ENCODE measurements around the gene ZNF391. TPM values are rescaled to one million over a fixed set of nuclear protein-coding genes. Genes with fewer than 3 reads are reported as not detected.

Gene ZNF391
- total RNA-seq, 1 experiment from 2014 or later: 5.0 TPM

- Histone ChIP-seq H3K4me3 (ENCODE audit: low read depth, low read length) (no peak overlapping the region), H3K36me3 (ENCODE audit: control insufficient read depth, insufficient read depth, low read length) (no peaks in the 10 kb centered on the region), H3K27me3 (replicated peaks; ENCODE audit: control insufficient read depth, insufficient read depth, low read length) (no peaks in the 10 kb centered on the region), H3K9me3 (peaks cover 24% of the 10 kb centered on the region), H3K4me1 (no peaks in the 10 kb centered on the region)
- Mint-ChIP-seq H3K36me3 (ENCODE audit: insufficient read depth, unreplicated experiment) (no peaks in the 10 kb centered on the region), H3K4me1 (ENCODE audit: low read depth, unreplicated experiment) (no peaks in the 10 kb centered on the region), H3K27me3 (ENCODE audit: insufficient read depth, unreplicated experiment) (no peaks in the 10 kb centered on the region), H3K27ac (ENCODE audit: unreplicated experiment) (no peak overlapping the region), H3K4me3 (ENCODE audit: unreplicated experiment) (no peak overlapping the region), H3K9me3 (ENCODE audit: unreplicated experiment) (peaks cover 40% of the 10 kb centered on the region)
- no peak for DNase-seq
- no peak for TF ChIP-seq CTCF (IDR thresholded peaks at IDR 0.05; ENCODE audit: insufficient read depth in 1 of 2, low read depth in 1 of 2, low read length in 1 of 2, severe bottlenecking in 1 of 2, unreplicated experiment in 1 of 2)
- ChIA-PET POLR2A (no interaction called here), CTCF (no interaction called here)
- BruUV-seq (replicated peaks): no TSS peak
- intact Hi-C loops (cut with micrococcal nuclease; ENCODE audit: unreplicated experiment): no loop called here
Observed at GRCh38 chr6:27359231-27359630, 29.3 kb upstream of the ZNF391 start.

GRCh38 chr6:27368202-27368601, 20.4 kb upstream of the ZNF391 start:
- no peak overlapping the region for H3K27ac Mint-ChIP-seq (ENCODE audit: unreplicated experiment)
- Histone ChIP-seq H3K36me3 (ENCODE audit: control insufficient read depth, insufficient read depth, low read length) (no peaks in the 10 kb centered on the region), H3K27me3 (replicated peaks; ENCODE audit: control insufficient read depth, insufficient read depth, low read length) (no peaks in the 10 kb centered on the region), H3K9me3 (no peaks in the 10 kb centered on the region; the same call in 1 of the 2 replicates), H3K4me3 (ENCODE audit: low read depth, low read length) (no peak overlapping the region), H3K4me1 (no peaks in the 10 kb centered on the region)
- no TSS peak for BruUV-seq (replicated peaks)
- H3K4me1 Mint-ChIP-seq (ENCODE audit: low read depth, unreplicated experiment): no peaks in the 10 kb centered on the region
- no peaks in the 10 kb centered on the region for H3K27me3 Mint-ChIP-seq (ENCODE audit: insufficient read depth, unreplicated experiment)
- no peak overlapping the region for H3K4me3 Mint-ChIP-seq (ENCODE audit: unreplicated experiment)
- TF ChIP-seq CTCF (IDR thresholded peaks at IDR 0.05; ENCODE audit: insufficient read depth in 1 of 2, low read depth in 1 of 2, low read length in 1 of 2, severe bottlenecking in 1 of 2, unreplicated experiment in 1 of 2): no peak
- POLR2A ChIA-PET: no interaction called here
- peaks cover 21% of the 10 kb centered on the region for H3K9me3 Mint-ChIP-seq (ENCODE audit: unreplicated experiment)
- intact Hi-C loops (cut with micrococcal nuclease; ENCODE audit: unreplicated experiment): no loop called here
- H3K36me3 Mint-ChIP-seq (ENCODE audit: insufficient read depth, unreplicated experiment): no peaks in the 10 kb centered on the region
- CTCF ChIA-PET: no interaction called here
- no peak for DNase-seq

- Mint-ChIP-seq H3K4me3 (ENCODE audit: unreplicated experiment) (no peak overlapping the region), H3K4me1 (ENCODE audit: low read depth, unreplicated experiment) (no peaks in the 10 kb centered on the region), H3K36me3 (ENCODE audit: insufficient read depth, unreplicated experiment) (no peaks in the 10 kb centered on the region), H3K27ac (ENCODE audit: unreplicated experiment) (no peak overlapping the region), H3K27me3 (ENCODE audit: insufficient read depth, unreplicated experiment) (no peaks in the 10 kb centered on the region), H3K9me3 (ENCODE audit: unreplicated experiment) (peaks cover 19% of the 10 kb centered on the region)
- Histone ChIP-seq H3K4me3 (ENCODE audit: low read depth, low read length) (no peak overlapping the region), H3K9me3 (no peaks in the 10 kb centered on the region; the same call in 1 of the 2 replicates), H3K27me3 (replicated peaks; ENCODE audit: control insufficient read depth, insufficient read depth, low read length) (no peaks in the 10 kb centered on the region), H3K36me3 (ENCODE audit: control insufficient read depth, insufficient read depth, low read length) (no peaks in the 10 kb centered on the region), H3K4me1 (0 out of 2 replicates have a peak, but pooled peaks cover 1% of the 10 kb centered on the region)
- TF ChIP-seq CTCF (IDR thresholded peaks at IDR 0.05; ENCODE audit: insufficient read depth in 1 of 2, low read depth in 1 of 2, low read length in 1 of 2, severe bottlenecking in 1 of 2, unreplicated experiment in 1 of 2): no peak
- no TSS peak for BruUV-seq (replicated peaks)
- CTCF ChIA-PET: interaction anchor here (0.6 kb wide), 1 partner anchor 76 kb away, joined by 6 read pairs; no protein-coding TSS in a partner anchor
- POLR2A ChIA-PET: no interaction called here
- intact Hi-C loops (cut with micrococcal nuclease; ENCODE audit: unreplicated experiment): no loop called here
- DNase-seq: no peak
Observed at GRCh38 chr6:27370391-27370790, 18.2 kb upstream of the ZNF391 start.

Measured in Caco-2 (cell line).